22Rv1 (cell line): Measurements from ENCODE around the gene SLC26A2.

ENCODE experiments used
- H3K27ac ChIP-seq: fragments of 450-650 bp; 2 replicates; pipeline ENCODE4 v1.5.1; 2017
- CTCF ChIP-seq: fragments of 450-650 bp; IDR thresholded peaks from 2 replicates; pipeline ENCODE4 v1.5.1; 2017; ENCODE audit warnings: mild to moderate bottlenecking
- ZFX ChIP-seq: fragments of 450-650 bp; IDR thresholded peaks from 2 replicates; pipeline ENCODE4 v1.6.1; 2017; ENCODE audit warnings: antibody characterized with exemption, borderline replicate concordance

Gene SLC26A2

DNA sequence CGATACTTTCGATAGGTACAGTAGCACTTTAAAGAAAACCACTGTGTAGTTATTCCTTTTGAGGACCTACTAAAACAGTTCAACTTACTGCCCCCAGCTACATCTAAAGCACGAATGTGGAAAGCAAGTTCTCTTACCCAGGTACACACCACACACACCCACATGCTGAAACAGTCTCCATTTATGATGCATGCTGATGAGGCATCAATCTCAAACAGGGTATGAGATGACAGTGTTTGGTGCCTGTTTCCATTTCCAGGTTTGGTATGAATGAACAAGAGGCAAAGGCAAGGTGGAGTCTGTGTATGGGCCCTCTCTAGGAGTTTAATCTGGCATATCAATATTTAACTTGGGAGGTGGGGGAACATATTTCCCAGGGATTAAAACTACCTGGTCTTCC, 53.9 kb downstream of the SLC26A2 start:
- TF ChIP-seq ZFX (no peak), CTCF (no peak)
- no peak overlapping the region for H3K27ac ChIP-seq

GRCh38 chr5:150015415-150015814, 54.9 kb downstream of the SLC26A2 start:
- TF ChIP-seq ZFX (no peak), CTCF (no peak)
- no peak overlapping the region for H3K27ac ChIP-seq

GRCh38 chr5:150016537-150016936, 56.0 kb downstream of the SLC26A2 start:
- no peak for TF ChIP-seq ZFX
- TF ChIP-seq CTCF = no peak
- H3K27ac ChIP-seq = no peak overlapping the region; the same call in 1 of the 2 replicates

GRCh38 chr5:150017226-150018005, 56.9 kb downstream of the SLC26A2 start:
- peak overlapping the region; percentile 18 for H3K27ac ChIP-seq
- TF ChIP-seq CTCF (no peak), ZFX (no peak)

- TF ChIP-seq ZFX (no peak), CTCF (no peak)
- no peak overlapping the region for H3K27ac ChIP-seq
These were observed 59.7 kb downstream of the SLC26A2 start for GRCh38 chr5:150020249-150020648.

GRCh38 chr5:150021491-150022157, 61.1 kb downstream of the SLC26A2 start:
- no peak for TF ChIP-seq ZFX
- no peak for TF ChIP-seq CTCF
- no peak overlapping the region for H3K27ac ChIP-seq

DNA sequence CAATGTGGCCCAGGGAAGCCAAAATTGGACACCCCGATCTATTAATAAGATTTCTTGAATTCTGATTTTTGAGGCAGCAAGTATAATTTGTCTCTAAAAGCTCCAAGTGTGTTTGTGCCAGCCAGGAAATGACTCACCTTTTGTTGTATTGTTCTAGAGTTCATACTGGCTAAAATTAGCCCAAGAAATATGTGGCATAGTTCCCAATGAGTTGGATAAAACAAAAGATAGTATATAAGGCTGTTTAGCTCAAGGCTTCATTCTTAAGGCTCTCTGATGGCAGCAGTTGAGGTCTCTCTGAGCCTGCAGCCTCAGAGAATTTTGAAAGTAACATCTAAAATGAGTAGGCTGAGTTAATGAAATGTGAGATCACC, 61.6 kb downstream of the SLC26A2 start:
- H3K27ac ChIP-seq = no peak overlapping the region
- TF ChIP-seq CTCF = no peak
- TF ChIP-seq ZFX = no peak
